BE2C (cell line): Measurements from ENCODE around the gene P4HA1.

Experiments used
- DNase-seq: peaks from one replicate; pipeline ENCODE4 v3.0.0-alpha.2; 2020
- H3K27me3 ChIP-seq: fragments of 250-450 bp; sonication (Bioruptor Pico); 2 replicates; pipeline ENCODE4 v1.5.1; 2020; ENCODE audit warnings: mild to moderate bottlenecking
- H3K36me3 ChIP-seq: fragments of 250-450 bp; sonication (Bioruptor Pico); 2 replicates; pipeline ENCODE4 v1.5.1; 2020; ENCODE audit warnings: mild to moderate bottlenecking
- H3K4me1 ChIP-seq: fragments of 250-450 bp; sonication (Bioruptor Pico); 2 replicates; pipeline ENCODE4 v1.5.1; 2020
- H3K4me3 ChIP-seq: 2 replicates; pipeline ENCODE4 v1.5.1; 2011; ENCODE audit warnings: low read depth, low read length
- H3K9me3 ChIP-seq: fragments of 250-450 bp; sonication (Bioruptor Pico); 2 replicates; pipeline ENCODE4 v1.5.1; 2020
- TF ChIP-seq, protein P1 (sequence below): IDR thresholded peaks from 2 replicates; pipeline ENCODE4 v1.5.1; 2012; ENCODE audit warnings: mild to moderate bottlenecking, low read depth, low read length

Gene P4HA1

DNA sequence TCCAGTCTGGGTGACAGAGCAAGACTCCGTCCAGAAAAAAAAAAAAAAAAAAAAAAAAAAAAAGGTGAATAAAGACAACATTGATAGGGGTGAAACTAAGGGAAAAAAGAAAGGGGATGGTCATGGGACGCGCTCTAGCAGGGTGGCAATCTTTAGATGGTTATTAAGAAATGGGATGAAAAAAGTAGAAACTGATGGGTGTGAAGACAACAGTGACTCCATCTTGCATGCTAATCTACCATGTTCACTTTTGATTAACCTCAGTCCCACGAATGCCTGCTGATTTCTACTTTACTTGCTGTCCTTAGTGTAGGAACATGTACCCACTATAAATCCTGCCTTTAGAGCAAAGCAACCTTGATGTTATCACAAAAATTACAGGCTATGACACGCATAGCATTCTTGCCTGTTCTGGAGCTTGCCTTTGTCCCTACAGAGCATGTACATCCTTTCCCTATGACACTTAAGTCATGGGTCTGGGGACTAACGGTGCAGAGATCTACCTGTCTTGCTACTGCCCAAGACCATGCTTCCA is 38.5 kb downstream of the P4HA1 start:
- Histone ChIP-seq H3K27me3 (no peaks in the 10 kb centered on the region), H3K9me3 (no peaks in the 10 kb centered on the region), H3K4me3 (no peak overlapping the region), H3K36me3 (peaks cover 2% of the 10 kb centered on the region), H3K4me1 (no peaks in the 10 kb centered on the region)
- TF ChIP-seq, protein P1, sequence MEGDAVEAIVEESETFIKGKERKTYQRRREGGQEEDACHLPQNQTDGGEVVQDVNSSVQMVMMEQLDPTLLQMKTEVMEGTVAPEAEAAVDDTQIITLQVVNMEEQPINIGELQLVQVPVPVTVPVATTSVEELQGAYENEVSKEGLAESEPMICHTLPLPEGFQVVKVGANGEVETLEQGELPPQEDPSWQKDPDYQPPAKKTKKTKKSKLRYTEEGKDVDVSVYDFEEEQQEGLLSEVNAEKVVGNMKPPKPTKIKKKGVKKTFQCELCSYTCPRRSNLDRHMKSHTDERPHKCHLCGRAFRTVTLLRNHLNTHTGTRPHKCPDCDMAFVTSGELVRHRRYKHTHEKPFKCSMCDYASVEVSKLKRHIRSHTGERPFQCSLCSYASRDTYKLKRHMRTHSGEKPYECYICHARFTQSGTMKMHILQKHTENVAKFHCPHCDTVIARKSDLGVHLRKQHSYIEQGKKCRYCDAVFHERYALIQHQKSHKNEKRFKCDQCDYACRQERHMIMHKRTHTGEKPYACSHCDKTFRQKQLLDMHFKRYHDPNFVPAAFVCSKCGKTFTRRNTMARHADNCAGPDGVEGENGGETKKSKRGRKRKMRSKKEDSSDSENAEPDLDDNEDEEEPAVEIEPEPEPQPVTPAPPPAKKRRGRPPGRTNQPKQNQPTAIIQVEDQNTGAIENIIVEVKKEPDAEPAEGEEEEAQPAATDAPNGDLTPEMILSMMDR: no peak
- no peak for DNase-seq

- no peak overlapping the region for H3K4me3 ChIP-seq
- no peak for DNase-seq
- no peaks in the 10 kb centered on the region for H3K27me3 ChIP-seq
- H3K9me3 ChIP-seq: no peaks in the 10 kb centered on the region
- peaks cover 14% of the 10 kb centered on the region for H3K36me3 ChIP-seq
- TF ChIP-seq, protein P1: no peak
- H3K4me1 ChIP-seq: no peaks in the 10 kb centered on the region
Measured at GRCh38 chr10:73054286-73054685, 42.4 kb downstream of the P4HA1 start.

DNA sequence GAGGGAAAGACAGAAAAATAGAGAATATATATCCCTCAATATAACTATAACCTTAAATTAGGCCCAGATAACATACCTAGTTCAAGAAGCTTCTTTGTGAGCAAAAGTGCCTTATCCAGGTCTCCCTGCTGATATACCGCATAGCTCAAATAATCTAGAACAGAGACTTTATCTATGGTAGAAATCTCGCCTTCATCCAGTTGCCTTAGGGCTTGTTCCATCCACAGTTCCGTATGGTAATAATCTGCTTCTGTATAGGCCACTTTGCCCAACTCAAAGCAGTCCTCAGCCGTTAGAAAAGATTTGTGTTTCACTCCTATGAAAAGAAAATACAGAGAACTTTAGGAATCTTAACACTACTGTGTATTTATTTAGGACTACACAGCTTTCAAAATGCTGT is 43.4 kb downstream of the P4HA1 start:
- TF ChIP-seq, protein P1: no peak
- DNase-seq: no peak
- Histone ChIP-seq H3K4me1 (no peaks in the 10 kb centered on the region), H3K36me3 (peaks cover 16% of the 10 kb centered on the region), H3K27me3 (no peaks in the 10 kb centered on the region), H3K4me3 (no peak overlapping the region), H3K9me3 (no peaks in the 10 kb centered on the region)

GRCh38 chr10:73044378-73045285 is 52.0 kb downstream of the P4HA1 start:
- no peak for DNase-seq
- peaks cover 18% of the 10 kb centered on the region for H3K36me3 ChIP-seq
- H3K9me3 ChIP-seq: no peaks in the 10 kb centered on the region
- no peaks in the 10 kb centered on the region for H3K27me3 ChIP-seq
- no peak overlapping the region for H3K4me3 ChIP-seq
- no peaks in the 10 kb centered on the region for H3K4me1 ChIP-seq
- TF ChIP-seq, protein P1: no peak

- TF ChIP-seq, protein P1: no peak
- peaks cover 18% of the 10 kb centered on the region for H3K36me3 ChIP-seq
- H3K27me3 ChIP-seq: no peaks in the 10 kb centered on the region
- no peak overlapping the region for H3K4me3 ChIP-seq
- no peaks in the 10 kb centered on the region for H3K4me1 ChIP-seq
- DNase-seq: no peak
- no peaks in the 10 kb centered on the region for H3K9me3 ChIP-seq
Measured at GRCh38 chr10:73043766-73044377, 52.8 kb downstream of the P4HA1 start.

DNA sequence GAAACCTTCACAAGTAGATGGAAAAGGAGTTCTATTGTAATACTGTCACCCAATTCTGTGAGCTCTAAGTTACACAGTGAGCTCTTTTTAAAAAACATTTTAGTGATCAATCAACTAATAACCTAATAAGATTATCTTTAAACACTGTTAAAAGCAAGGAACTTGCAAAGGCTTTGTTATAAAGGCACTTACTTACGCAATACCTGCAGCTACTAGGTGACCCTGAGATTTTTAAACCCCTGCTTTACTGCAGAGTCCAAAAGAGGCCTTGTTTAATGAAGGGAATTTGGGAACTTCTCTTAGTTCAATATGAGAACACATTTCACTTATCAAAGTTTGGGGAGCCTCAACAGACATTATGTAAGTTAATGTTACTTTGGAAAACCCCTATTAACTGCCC is 53.3 kb downstream of the P4HA1 start:
- TF ChIP-seq, protein P1: no peak
- H3K4me3 ChIP-seq: no peak overlapping the region
- no peaks in the 10 kb centered on the region for H3K27me3 ChIP-seq
- H3K36me3 ChIP-seq: peaks cover 16% of the 10 kb centered on the region
- DNase-seq: no peak
- H3K4me1 ChIP-seq: no peaks in the 10 kb centered on the region
- H3K9me3 ChIP-seq: no peaks in the 10 kb centered on the region
